Gastroesophageal sphincter (tissue), 3 donors: Measurements from ENCODE around the gene LDB3.

ENCODE experiments used
- EP300 ChIP-seq: sonication (generic); formaldehyde crosslinking; IDR thresholded peaks from one replicate; pipeline ENCODE4 v1.6.1; 2017; ENCODE audit warnings: antibody characterized with exemption, mild to moderate bottlenecking
- TF ChIP-seq, protein P1 (sequence below), 4 experiments: fragments of 200-600 bp in 2 of 4; fragments of 450-650 bp in 2 of 4; sonication (generic) in 1 of 4; IDR thresholded peaks; one replicate each; pipeline ENCODE4 v1.5.1; 2017 to 2019; ENCODE audit warnings: antibody characterized with exemption in 4 of 4, mild to moderate bottlenecking in 2 of 4, moderate library complexity in 2 of 4

DNA sequence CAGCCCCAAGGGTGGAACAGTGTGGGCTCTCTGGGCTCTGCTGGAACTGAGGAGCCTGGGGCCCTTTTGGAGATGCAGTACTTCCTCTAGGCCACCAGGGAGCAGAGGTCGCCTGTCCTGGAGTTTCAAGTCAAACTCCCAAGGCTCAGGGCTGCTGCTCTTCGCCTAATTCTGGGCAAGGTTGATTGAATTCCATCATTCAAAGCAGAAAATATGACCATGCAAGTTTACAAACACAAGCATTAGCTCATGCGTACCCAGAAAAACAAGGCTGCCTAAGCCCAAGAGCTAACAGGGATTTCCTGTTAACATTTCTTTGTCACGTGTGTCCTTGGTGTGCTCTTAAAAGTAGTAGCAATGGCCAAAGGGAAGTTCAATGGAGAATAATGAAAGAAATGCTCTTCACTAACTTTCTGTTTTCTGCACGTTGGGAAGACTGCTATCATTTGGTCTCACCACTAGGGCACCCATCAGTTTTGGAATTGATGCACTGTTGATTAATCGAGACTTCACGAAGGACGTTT, 20.1 kb downstream of the LDB3 start:
- no peak for TF ChIP-seq EP300
- TF ChIP-seq, protein P1, sequence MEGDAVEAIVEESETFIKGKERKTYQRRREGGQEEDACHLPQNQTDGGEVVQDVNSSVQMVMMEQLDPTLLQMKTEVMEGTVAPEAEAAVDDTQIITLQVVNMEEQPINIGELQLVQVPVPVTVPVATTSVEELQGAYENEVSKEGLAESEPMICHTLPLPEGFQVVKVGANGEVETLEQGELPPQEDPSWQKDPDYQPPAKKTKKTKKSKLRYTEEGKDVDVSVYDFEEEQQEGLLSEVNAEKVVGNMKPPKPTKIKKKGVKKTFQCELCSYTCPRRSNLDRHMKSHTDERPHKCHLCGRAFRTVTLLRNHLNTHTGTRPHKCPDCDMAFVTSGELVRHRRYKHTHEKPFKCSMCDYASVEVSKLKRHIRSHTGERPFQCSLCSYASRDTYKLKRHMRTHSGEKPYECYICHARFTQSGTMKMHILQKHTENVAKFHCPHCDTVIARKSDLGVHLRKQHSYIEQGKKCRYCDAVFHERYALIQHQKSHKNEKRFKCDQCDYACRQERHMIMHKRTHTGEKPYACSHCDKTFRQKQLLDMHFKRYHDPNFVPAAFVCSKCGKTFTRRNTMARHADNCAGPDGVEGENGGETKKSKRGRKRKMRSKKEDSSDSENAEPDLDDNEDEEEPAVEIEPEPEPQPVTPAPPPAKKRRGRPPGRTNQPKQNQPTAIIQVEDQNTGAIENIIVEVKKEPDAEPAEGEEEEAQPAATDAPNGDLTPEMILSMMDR (IDR thresholded peaks at IDR 0.05), result peak in 3 of 4 experiments; percentile 87 to 91 (median 90)
